GM10266 (cell line): ENCODE data around the gene ARFGEF2.
"Not testable (repeated sequence)": the region's sequence is repeated elsewhere in the genome, so short reads cannot be mapped to it uniquely, and the experiment has no call there.

Source experiments
- DNase-seq: peaks from one replicate; pipeline ENCODE4 v3.0.0; 2012; ENCODE audit errors: extremely low spot score
- CTCF ChIP-seq: IDR thresholded peaks from 2 replicates; pipeline ENCODE4 v1.5.1; 2012; ENCODE audit warnings: mild to moderate bottlenecking, low read depth; ENCODE audit not compliant: control insufficient read depth, insufficient read depth; ENCODE audit errors: missing control alignments

The ARFGEF2 gene

GRCh38 chr20:49006446-49006980 is 85.0 kb downstream of the ARFGEF2 start:
- DNase-seq, result no peak
- no peak for TF ChIP-seq CTCF

- TF ChIP-seq CTCF, result no peak
- no peak for DNase-seq
Measured at GRCh38 chr20:49009899-49010631, 88.6 kb downstream of the ARFGEF2 start.

- TF ChIP-seq CTCF, result no peak
Measured at GRCh38 chr20:49024220-49024619, 102.7 kb downstream of the ARFGEF2 start.

GRCh38 chr20:49028177-49028576 is 106.7 kb downstream of the ARFGEF2 start:
- not testable (repeated sequence) for DNase-seq

More at GRCh38 chr20:49024220-49024619, 102.7 kb downstream of the ARFGEF2 start:
- DNase-seq, result no peak

- DNase-seq, result no peak
- peak; percentile 40 for TF ChIP-seq CTCF
Measured at GRCh38 chr20:49028684-49029083, 107.2 kb downstream of the ARFGEF2 start.

- TF ChIP-seq CTCF, result no peak
- no peak for DNase-seq
Measured at GRCh38 chr20:49029203-49029602, 107.7 kb downstream of the ARFGEF2 start.

GRCh38 chr20:49030954-49031619 is 109.6 kb downstream of the ARFGEF2 start:
- no peak for DNase-seq
- no peak for TF ChIP-seq CTCF
